Stimulated activated CD8-positive, alpha-beta memory T cell treated with anti-CD3 and anti-CD28 coated beads, Interleukin-2, amount 100 ng/mL, for 48 hours (primary cell): Measurements from ENCODE around the gene LATS2.

Source experiments
- DNase-seq, 2 donors: peaks; one replicate each; pipeline ENCODE4 v3.0.0-alpha.2; 2020; ENCODE audit warnings: low read depth in 2 of 2

Gene LATS2

DNA sequence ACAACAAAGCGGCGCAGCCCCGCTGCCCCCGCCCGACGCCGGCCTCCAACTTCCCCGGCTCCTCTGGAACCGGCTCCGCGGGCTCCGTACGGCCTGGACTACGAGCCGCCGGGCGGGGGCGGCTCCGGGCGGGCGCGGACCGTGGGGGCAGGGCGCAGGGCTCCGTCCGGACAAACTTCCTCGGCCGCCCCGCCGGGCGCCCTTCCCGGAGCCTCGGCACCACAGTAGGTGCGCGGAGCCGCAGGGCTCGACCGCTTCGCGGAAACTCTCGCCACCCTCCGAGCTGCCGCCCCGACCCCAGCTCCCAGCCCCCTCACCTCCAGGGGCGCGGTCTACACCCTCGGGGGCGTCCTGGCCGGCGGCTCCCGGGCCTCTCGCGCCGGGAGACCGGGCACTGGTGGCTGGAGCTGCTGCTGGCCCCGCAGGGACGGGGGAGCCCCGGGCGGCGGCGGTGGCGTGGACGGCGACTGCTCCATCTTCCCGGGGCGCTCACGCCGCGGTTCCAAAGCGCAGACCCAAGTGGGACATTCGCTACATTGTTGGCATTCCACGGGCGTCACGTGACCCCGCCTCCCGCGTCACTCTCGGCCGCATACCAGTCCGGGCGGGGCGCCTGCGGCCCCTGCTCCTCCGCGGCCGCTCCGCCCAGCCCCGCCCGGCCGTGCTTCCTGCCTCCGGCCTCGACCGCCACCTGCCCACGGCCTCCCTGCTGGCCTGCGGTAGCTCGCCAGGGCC, at the start of gene LATS2:
TSS of gene LATS2 (minus strand) at position 558 of the 735 bp plus-strand sequence. CDS start 15,560 bp downstream, outside the sequence.
- peak; percentile 51 to 57 for DNase-seq

- no peak for DNase-seq
These were observed 47.8 kb upstream of the LATS2 start for GRCh38 chr13:21109168-21109567.

GRCh38 chr13:21106089-21106488, 44.7 kb upstream of the LATS2 start:
- DNase-seq, result no peak

DNA sequence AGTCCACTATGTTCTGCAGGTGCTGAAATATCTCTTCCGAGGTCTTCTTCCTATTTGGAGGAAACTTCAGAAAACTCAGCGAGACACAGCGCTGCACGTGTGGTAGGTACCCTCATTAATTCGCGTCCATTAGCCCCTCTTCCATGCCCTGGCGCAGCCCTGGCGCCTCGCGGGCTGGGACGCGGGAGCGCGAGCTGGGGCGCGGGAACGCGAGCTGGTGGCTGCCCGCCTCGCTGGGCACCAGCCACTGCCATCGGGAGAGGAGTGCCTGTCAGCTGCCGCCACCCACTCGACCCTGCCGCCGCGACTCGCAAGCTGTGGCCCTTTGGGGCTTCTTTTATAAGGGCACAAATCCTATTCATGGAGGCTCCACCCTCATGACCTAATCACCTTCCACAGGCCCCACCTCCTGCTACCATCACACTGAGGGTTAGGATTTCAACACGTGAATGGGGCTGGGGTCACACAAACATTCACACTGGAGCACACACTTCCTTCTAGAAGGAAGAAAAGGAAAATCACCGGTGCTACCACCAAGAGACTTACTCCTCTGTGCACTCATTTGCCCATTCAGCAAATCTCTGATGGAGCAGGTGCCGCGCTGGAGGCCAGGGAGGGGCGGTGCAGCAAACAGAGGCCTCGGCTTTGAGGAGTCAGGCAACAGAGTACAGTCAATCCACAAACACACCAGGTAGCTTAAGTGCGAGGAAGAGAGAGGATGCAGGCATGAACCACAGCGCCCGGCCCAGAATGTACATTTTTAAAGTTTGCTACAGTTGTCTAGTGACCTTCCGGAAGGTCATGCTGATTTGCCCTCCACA, 43.0 kb upstream of the LATS2 start:
- DNase-seq, result no peak

DNA sequence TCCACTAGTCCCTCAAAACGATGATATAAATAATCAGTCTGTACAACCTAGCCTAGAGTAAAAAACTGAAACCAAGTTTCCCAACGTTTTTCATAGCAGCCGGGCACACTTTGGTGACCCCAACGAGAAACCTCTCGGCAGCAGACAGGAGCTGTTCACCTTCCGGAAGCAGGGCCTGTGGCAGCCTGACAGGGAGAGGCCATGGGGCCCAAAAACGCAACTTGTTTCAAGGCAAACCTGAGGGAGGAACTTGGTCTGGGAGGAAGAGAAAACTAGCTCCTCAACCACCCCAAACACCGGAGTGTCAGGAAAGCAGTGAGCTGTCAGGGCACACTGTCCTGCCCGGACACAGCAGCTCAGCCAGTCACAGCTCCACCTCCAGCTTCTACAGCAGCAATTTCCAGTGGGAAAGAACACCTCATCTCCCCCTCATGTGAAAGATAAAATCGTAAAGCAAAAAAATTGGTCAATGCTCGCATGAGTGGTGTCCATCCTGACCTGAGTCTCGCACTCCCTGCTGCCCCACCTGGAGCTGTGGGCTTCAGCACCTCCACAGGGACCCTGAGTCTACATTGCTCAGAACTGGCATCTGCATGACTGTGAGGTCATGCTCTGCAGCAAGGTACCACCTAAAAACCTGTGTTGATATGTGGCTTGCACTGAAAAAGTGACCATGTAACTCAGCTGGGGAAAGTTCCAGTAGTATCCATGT, 40.6 kb upstream of the LATS2 start:
- no peak for DNase-seq

GRCh38 chr13:21100994-21101757, 39.8 kb upstream of the LATS2 start:
- DNase-seq, result no peak

DNA sequence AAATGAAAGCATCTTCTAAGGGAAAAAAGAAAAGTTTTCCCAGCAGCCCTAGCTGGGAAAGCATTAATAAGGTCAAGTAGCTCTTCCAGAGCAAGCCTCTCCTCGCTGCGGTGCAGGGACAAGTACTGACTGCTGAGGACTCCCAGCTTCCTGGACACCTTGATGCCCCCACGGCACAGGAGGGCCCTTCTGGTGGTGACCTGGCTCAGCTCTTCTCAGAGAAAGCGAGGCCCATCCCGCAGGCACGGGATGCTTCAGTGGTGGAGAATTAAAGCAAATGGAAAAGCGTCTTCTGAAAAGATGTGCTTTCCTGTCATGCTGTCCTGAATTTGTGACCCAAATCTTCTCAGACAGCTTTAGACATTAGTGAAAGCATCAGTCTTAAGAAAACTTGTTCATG, 38.8 kb upstream of the LATS2 start:
- no peak for DNase-seq

DNA sequence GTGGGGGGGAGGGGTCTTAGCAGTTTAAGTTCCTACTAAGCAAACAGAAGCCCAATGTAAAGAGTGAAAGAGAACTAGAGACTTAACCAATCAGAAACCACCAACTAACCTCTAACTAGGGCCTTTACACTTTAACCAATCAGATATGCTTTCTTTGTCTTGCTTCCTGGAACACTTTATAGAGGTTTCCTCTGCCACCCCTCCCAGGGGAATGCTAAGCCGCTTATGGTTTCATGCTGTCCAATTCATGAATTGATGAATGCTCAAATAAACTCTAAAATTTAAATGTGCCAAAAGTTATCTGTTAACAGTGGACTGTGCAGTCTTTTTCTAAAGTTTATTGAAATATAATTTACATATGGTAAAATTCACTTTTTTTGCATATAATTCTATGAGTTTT, 33.9 kb upstream of the LATS2 start:
- no peak for DNase-seq

GRCh38 chr13:21089830-21090229, 28.4 kb upstream of the LATS2 start:
- no peak for DNase-seq

DNA sequence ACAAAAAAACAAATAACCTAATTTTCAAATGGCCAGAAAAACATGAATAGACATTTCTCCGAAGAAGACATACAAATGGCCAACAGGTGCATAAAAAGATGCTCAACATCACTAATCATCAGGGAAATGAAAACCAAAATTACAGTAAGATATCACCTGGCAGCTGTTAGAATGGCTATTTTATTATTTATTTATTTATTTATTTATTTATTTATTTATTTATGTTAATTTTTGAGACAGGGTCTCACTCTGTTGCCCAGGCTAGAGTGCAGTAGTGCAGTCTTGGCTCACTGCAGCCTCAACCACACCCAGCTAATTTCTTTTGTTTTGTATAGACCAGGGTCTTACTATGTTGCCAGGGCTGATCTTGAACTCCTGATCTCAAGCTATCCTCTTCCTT, 27.1 kb upstream of the LATS2 start:
- no peak for DNase-seq

DNA sequence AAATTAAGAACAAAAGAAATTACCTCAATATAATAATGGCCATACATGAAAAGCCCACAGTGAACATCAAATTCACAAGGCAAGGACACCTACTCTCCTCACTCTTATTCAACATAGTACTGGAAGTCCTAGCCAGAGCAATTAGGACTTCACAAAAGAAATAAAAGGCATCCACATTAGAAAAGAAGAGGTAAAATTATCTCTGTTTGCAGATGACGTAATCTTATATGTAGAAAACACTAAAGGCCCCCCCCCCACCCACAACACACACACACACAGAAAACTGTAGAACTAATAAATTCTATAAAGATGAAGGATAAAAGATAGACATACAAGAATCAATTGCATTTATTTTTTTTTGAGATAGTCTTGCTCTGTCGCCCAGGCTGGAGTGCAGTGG, 25.5 kb upstream of the LATS2 start:
- no peak for DNase-seq

- no peak for DNase-seq
These were observed 20.5 kb upstream of the LATS2 start for GRCh38 chr13:21081926-21082325.

DNA sequence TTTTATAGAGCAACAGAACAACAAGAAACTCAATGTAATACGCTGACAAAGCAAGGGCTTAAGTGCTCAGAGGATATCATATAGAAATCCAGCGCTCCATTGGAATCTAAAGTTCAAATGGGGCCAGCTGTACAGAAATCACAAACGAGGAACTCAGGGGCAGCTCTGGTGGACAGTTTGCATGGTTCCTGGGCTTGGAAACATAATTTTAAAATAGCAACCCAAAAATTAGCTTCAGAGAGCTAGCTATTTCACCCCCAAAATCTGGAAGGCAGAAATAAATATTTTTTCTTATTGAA, 19.2 kb upstream of the LATS2 start:
- DNase-seq, result no peak

- DNase-seq, result no peak
These were observed 18.6 kb upstream of the LATS2 start for GRCh38 chr13:21079761-21080592.

- DNase-seq, result no peak
These were observed 17.8 kb upstream of the LATS2 start for GRCh38 chr13:21079221-21079620.

DNA sequence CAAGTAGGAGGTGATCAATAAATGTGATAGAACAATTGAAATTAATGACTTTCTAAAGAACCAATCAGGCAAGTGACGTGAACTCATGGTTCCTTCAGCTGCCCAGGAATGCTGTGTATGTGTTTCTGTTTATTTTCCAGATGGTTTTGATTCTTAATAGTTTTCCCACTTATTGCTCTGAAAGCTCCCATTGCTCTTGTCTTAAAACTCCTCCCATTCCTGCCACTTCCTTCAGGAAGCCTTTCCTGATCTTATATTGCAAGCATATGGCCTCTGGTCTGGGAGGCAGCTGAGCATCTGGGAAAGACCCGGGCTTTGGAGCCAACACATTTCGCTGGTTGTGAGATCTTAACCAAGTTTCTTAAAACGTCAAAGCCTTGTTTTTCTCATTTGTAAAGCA, 17.1 kb upstream of the LATS2 start:
- DNase-seq, result no peak

DNA sequence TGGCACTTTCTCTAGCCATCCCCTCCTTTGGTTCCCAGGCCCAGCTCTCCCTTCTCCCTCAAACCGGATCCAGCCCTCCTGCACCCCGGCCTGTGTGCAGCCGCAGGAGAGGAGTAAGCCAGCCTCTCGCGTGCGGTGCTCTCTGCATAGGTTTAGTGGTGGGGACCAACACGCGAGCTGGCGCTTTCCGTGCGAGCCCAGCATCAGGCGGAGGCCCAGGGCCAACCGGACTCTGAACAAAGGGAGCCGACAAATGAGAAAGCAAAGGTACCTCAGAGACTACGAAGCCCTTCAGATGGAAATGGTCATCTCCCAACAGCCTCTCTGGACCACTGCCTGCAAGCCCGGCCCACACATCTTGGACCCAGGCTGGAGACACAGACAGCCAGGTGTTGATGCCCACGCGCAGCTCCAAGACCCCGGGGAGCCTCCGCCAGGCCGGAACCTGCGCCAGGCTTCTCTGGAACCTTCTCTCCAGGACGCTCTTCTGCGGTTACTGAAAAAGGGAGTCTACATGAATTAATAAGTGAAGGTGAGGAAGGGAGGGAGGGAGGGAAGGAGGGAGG, 16.5 kb upstream of the LATS2 start:
- DNase-seq, result no peak

DNA sequence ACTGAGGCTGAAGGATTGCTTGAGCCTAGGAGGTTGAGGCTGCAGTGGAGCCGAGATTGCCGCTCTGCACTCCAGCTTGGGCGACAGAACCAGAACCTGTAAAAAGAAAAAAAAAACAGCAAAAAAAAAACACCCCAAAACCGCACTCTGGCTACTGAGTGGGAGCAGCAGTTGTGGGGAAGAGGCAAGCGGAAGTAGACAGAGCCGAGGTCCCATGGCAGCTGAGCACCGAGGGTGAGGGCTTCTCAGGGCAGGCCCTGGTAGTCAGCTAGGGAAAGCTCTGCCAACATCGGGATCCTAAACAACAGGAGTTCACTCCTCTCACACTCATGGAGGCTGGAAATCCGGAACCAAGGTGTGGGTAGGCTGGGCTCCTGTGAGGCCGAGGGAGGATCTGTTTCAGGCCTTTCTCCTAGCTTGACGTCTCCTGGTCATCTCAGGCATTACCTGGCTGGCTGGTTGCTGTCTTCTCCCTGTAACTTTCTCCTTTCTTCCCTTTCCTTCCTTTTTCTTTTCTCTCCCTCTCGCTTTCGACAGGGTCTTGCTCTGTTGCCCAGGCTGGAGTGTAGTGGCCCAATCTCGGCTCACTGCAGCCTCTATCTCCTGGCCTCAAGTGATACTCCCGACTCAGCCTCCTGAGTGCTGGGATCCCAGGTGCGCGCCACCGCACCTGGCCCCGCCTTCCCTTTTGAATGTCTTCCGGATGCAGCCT, 15.8 kb upstream of the LATS2 start:
- DNase-seq, result no peak

DNA sequence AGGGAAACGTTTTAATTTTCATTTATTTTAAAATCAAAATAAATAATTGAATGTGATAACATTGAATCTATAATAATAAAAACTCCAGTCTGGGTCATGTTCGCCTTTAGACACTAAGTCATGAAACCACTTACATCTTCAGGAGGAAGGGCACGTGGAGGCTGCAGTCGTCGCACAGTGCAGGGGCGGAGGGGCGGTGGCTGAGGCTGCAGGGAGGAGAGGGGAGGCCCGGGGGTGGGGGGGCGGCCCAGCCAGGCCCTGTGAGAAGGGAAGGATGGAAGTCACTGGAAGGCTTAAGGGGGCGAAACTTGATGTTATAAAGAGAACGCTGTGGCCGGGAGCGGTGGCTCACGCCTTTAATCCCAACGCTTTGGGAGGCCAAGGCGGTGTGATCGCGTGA, 14.9 kb upstream of the LATS2 start:
- no peak for DNase-seq
